G401.6 (cell line): ENCODE results near the gene CNTNAP2.
"Not testable (repeated sequence)": the region's sequence is repeated elsewhere in the genome, so short reads cannot be mapped to it uniquely, and the experiment has no call there.

ENCODE experiments used
- FAIRE-seq: peaks from 2 replicates; lab custom pipeline; 2012; peaks lifted over from hg19 to GRCh38; lab: Jason Lieb, UNC

Gene CNTNAP2

GRCh38 chr7:148276314-148277041 is 2159.9 kb downstream of the CNTNAP2 start:
- FAIRE-seq = no peak

GRCh38 chr7:148277042-148277660 is 2160.6 kb downstream of the CNTNAP2 start:
- no peak for FAIRE-seq

GRCh38 chr7:148286150-148286549 is 2169.5 kb downstream of the CNTNAP2 start:
- FAIRE-seq = no peak

GRCh38 chr7:148287538-148287937 is 2170.9 kb downstream of the CNTNAP2 start:
- no peak for FAIRE-seq

- FAIRE-seq = no peak
Observed at GRCh38 chr7:148288592-148289151, 2172.1 kb downstream of the CNTNAP2 start.

- FAIRE-seq = no peak
Observed at GRCh38 chr7:148289630-148290029, 2173.0 kb downstream of the CNTNAP2 start.

GRCh38 chr7:148290538-148290937 is 2173.9 kb downstream of the CNTNAP2 start:
- no peak for FAIRE-seq

GRCh38 chr7:148291799-148292198 is 2175.2 kb downstream of the CNTNAP2 start:
- FAIRE-seq = no peak

- FAIRE-seq = no peak
Observed at GRCh38 chr7:148296994-148297644, 2180.5 kb downstream of the CNTNAP2 start.

- FAIRE-seq = not testable (repeated sequence)
Observed at GRCh38 chr7:148298768-148299167, 2182.2 kb downstream of the CNTNAP2 start.

GRCh38 chr7:148299350-148300276 is 2183.0 kb downstream of the CNTNAP2 start:
- no peak for FAIRE-seq

GRCh38 chr7:148302436-148302835 is 2185.8 kb downstream of the CNTNAP2 start:
- FAIRE-seq = not testable (repeated sequence)

- no peak for FAIRE-seq
Observed at GRCh38 chr7:148303295-148304082, 2186.9 kb downstream of the CNTNAP2 start.

GRCh38 chr7:148304083-148304335 is 2187.4 kb downstream of the CNTNAP2 start:
- no peak for FAIRE-seq

GRCh38 chr7:148304456-148304855 is 2187.9 kb downstream of the CNTNAP2 start:
- no peak for FAIRE-seq

GRCh38 chr7:148306759-148307158 is 2190.2 kb downstream of the CNTNAP2 start:
- FAIRE-seq = no peak

GRCh38 chr7:148318102-148318811 is 2201.7 kb downstream of the CNTNAP2 start:
- FAIRE-seq = no peak

GRCh38 chr7:148318838-148319237 is 2202.2 kb downstream of the CNTNAP2 start:
- FAIRE-seq = no peak

GRCh38 chr7:148319316-148319808 is 2202.8 kb downstream of the CNTNAP2 start:
- no peak for FAIRE-seq

- FAIRE-seq = no peak
Observed at GRCh38 chr7:148325208-148325607, 2208.6 kb downstream of the CNTNAP2 start.

GRCh38 chr7:148327379-148327778 is 2210.8 kb downstream of the CNTNAP2 start:
- FAIRE-seq = no peak
